GM12873 (cell line): ENCODE results near the gene HECTD4.

Experiments
- TF ChIP-seq, protein P1 (sequence below): IDR thresholded peaks from 2 replicates; pipeline ENCODE4 v1.5.1; 2012; ENCODE audit warnings: low read depth, mild to moderate bottlenecking, moderate library complexity, low read length, control low read depth; ENCODE audit not compliant: insufficient read depth; ENCODE audit errors: missing control alignments

The HECTD4 gene

DNA sequence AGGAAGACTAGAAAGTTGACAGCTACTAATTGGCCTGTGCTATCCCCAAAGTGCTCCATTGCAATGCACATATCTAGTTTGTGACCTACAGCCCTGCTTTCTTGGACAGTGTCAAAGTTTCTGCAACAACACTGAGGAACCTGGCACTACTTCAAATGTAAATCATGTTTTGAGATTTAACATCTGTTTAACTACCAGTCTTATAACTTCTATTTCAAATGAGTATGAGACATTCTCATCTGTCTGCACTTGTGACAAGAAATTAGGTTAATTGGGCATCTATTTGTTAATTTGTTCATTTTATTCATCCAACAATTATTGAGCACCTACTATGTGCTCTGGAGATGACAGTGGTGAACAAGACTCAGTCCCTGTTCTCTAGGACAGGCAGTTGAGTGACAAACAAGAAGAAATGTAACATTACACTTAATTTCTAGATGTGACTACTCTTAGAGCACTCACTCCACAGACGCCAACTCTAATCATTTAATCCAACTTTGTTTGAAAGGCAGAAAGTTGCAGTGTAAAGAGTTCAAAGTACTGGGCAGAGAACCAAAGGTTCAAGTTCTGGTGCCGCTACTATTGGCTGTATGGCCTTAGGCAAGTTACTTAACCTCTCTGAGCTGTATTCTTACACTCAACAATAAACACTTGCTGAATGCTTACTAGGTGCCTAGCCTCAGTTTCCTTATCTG, 74.8 kb downstream of the HECTD4 start:
- TF ChIP-seq, protein P1, sequence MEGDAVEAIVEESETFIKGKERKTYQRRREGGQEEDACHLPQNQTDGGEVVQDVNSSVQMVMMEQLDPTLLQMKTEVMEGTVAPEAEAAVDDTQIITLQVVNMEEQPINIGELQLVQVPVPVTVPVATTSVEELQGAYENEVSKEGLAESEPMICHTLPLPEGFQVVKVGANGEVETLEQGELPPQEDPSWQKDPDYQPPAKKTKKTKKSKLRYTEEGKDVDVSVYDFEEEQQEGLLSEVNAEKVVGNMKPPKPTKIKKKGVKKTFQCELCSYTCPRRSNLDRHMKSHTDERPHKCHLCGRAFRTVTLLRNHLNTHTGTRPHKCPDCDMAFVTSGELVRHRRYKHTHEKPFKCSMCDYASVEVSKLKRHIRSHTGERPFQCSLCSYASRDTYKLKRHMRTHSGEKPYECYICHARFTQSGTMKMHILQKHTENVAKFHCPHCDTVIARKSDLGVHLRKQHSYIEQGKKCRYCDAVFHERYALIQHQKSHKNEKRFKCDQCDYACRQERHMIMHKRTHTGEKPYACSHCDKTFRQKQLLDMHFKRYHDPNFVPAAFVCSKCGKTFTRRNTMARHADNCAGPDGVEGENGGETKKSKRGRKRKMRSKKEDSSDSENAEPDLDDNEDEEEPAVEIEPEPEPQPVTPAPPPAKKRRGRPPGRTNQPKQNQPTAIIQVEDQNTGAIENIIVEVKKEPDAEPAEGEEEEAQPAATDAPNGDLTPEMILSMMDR, result no peak

DNA sequence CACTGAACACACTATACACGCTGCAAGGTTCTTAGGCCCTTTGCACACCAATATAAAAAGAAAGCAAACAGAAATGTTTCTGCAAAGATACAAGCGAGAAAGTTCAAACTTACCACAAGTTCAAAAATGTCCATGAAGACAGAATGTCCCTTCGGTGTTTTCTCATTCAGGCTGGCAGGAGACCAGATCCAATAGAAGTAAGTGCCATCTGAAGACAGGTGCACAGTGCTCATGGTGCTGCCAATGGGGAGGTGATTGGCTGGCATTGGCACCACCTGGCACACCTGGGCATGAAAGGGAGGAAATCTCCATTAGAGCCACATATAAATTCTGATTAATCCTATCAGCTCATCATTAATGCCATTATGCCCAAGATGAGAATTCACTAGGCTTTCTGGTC, 76.3 kb downstream of the HECTD4 start:
- TF ChIP-seq, protein P1, result no peak

DNA sequence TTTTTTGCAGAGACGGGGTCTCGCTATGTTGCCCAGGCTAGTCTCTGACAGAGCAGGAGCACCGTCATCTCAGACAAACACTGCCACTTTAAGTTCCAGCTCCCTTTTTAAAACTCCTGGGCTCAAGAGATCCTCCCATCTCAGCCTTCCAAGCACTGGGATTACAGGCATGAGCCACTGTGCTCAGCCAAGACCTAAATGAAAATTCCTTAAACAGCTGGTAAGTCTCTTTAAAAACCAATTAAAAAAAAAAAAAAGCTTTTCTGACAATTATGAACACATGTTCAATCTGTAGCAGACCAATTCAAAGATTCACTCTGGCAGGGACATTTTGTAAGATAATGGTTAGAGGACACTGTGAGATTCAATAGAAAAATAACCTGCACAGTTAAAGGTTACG, 77.8 kb downstream of the HECTD4 start:
- TF ChIP-seq, protein P1, result no peak

DNA sequence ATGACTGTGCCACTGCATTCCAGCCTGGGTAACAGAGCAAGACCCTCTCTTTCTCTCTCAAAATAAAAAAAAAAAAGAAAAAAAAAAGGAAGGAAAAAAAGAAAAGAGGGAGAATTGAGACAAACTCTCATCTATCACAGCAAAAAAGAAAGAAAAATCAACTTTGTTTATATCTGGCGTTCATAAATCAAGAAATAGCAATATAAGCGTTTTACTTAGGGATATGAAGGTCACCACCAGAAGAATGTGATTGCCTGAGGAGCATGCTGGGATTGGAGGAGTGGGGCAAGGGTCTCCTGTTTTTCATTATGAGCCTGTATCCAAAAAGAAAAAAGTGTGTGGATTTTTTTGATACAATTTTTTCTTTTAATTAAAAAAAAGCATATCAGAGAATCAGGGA, 78.4 kb downstream of the HECTD4 start:
- TF ChIP-seq, protein P1, result no peak

GRCh38 chr12:112303004-112303403, 79.2 kb downstream of the HECTD4 start:
- TF ChIP-seq, protein P1, result no peak

DNA sequence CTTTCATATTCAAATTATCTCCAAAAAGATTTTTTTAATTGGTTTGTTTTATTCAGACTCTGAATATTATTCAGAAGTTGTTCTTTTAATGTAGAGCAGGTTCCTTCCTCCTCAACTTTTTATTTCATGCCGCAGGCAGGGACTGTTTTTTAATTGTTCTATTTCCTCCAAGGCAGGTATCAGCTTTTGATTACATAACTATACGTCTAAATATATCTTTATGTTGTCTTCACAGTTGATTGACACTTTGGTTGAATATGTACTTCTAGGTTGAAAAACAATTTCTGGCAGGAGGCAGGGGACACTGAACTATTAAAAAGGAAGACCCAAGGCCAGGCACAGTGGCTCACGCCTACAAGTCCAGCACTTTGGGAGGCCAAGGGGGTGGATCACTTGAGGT, 82.5 kb downstream of the HECTD4 start:
- TF ChIP-seq, protein P1, result no peak

DNA sequence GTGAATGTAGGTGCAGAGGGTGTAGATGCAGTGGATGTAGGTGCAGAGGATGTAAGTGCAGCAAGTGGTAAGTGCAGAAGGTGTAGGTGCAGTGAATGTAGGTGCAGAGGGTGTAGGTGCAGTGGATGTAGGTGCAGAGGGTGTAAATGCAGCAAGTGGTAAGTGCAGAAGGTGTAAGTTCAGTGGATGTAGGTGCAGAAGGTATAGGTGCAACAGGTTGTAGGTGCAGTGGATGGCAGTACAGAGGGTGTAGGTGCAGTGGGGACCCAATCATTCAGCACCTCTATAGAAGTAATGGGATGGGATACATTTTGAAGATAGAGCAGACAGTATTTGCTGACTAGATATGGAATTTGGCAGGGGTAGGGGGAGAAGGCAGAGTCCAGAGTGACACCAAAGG, 85.0 kb downstream of the HECTD4 start:
- TF ChIP-seq, protein P1, result no peak
